NCI-H69 (cell line): ENCODE measurements around the gene GUCY2F.

Experiments used
- DNase-seq: peaks from one replicate; lab custom pipeline; 2025; lab: John Stamatoyannopoulos, UW

The GUCY2F gene

GRCh38 chrX:109343671-109344070 is 138.2 kb downstream of the GUCY2F start:
- no peak for DNase-seq

- DNase-seq: no peak
Measured at GRCh38 chrX:109336141-109336540, 145.7 kb downstream of the GUCY2F start.

GRCh38 chrX:109327251-109327650 is 154.6 kb downstream of the GUCY2F start:
- no peak for DNase-seq
